Stimulated activated CD4-positive, alpha-beta T cell treated with anti-CD3 and anti-CD28 coated beads, Interleukin-1b, Interleukin-23, amount 100 ng/mL, for 48 hours (primary cell): ENCODE results near the gene ALK.

Experiments
- DNase-seq: peaks from one replicate; pipeline ENCODE4 v3.0.0-alpha.2; 2020

The ALK gene

DNA sequence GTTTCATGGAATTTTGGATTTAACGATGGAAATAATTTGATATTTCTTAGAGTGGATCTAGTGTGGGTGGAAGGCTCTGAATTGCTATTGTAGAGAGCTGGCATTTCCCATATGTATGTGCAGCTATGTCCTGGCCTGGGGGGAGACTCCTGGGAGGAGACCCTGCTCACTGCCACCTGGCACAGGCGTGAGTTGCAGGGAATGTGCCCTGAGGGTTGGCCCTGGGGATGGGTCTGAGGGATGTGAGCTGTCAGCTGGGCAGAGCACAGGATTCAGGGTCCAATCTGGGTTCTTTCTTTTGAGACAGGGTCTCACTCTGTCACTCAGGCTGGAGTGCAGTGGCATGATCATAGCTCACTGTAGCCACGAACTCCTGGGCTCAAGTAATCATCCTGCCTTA lies 686.0 kb downstream of the ALK start:
- no peak for DNase-seq

DNA sequence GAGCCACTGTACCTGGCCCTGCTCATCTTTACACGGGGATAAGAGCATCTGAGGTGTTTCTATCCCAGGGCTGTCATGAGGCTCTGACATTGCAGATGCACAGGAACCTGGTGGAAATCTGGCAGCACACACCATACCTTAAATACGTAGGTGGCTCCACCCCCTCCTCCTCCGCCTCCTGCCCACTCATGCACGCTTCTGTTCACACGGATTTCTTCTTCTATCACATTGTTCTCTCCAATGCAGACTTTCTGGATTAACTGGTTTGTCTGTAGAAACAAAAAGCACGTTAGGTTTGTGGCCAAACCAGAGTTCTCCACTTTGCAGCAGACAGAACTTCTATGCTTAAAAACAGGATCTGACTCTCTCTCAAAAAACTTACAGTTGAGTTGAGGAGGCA lies 688.0 kb downstream of the ALK start:
- no peak for DNase-seq

DNA sequence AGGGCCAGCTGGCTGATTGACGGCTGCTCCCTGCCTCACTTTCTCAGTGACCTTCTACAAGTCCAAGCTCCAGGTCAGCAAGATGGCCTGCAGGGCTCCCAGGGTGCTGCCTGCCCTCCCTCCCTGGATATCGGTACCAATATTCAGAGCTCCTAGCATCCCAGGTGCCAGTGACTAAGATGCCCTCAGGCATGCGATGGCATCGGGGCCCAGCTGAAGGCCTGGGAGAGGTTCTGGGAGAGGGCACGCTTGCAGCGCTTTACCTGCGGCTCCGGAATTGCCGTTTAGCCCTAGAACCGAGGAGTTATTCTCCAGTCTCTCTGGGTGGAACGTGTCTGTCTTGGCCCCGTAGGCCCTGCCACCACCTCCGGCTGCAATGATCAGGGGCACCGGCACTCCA lies 689.3 kb downstream of the ALK start:
- no peak for DNase-seq

DNA sequence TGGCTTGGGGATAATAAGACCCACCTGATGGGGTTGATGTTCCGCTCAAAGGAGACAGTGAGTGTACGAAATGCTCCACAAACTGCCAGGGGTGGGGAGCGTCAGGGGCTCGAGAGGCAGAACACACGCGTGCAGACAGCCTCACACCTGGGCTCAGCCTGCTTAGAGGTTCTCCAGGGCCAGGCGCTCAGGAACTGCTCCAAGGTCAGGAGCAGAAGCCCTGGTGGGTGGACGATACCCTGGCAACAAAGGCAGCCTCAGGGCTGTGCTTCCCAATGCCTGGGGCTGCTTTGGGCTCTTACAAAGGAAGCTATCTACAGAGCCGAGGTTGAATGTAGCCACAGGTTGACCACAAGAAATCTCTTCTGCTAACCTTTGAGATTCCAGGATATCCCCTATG lies 691.7 kb downstream of the ALK start:
- no peak for DNase-seq

GRCh38 chr2:29228947-29229346 lies 692.4 kb downstream of the ALK start:
- no peak for DNase-seq

DNA sequence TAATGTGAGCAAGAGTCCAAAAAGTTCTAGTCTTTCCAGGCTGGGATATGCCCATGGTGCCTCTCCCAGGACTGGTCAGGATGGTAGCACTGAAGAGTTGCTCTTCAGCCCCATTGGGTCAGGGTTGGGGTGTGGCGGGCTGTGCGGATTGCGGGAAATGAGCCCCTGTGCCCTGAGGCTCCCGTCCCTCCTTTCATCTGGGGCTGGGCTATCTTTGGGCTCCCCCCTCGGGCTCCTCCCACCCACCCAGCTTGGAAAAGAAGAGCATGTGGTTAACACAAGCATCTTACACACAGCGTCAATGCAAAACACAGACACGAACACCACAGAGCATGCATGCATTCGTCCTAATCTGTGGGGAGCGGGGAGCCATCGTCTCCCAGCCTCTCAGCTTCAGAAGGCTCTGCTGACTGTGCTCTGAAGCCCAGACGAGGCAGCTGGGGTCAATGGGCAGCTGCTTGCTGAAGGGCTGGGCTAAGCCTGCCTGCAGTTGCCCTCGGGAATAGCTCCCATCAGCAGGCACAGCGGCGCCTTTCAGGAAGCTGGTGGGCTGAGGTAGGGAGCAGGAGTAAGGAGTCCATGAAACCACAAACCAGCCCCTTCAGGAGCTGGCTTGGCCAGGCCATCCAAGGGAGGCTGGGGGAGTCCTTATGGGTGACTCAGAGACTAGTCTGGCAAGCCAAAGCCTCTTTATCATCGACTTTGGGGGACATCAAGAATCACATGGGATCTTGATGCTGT lies 693.3 kb downstream of the ALK start:
- DNase-seq = no peak

- DNase-seq = no peak
Measured at GRCh38 chr2:29226808-29227207, 694.6 kb downstream of the ALK start.

- no peak for DNase-seq
Measured at GRCh38 chr2:29226375-29226774, 695.0 kb downstream of the ALK start.

DNA sequence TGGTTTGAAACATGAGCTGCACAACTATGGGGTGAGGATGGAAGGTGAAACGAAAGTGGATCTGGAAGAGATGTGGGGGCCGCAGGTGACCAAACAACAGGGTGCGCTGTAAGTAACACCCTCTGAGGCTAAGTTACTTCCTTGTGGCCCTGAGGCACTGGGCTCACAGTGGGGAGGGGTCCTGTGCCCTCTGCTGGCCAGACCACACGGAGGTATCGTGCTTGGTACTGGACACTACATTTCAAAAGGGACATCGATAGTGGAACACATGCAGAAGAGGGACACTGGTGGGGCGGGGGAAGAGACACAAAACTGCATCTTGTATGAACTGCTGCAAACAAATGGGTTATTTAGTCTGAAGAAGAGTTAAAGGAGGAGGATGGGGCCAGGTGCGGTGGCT lies 695.6 kb downstream of the ALK start:
- no peak for DNase-seq

DNA sequence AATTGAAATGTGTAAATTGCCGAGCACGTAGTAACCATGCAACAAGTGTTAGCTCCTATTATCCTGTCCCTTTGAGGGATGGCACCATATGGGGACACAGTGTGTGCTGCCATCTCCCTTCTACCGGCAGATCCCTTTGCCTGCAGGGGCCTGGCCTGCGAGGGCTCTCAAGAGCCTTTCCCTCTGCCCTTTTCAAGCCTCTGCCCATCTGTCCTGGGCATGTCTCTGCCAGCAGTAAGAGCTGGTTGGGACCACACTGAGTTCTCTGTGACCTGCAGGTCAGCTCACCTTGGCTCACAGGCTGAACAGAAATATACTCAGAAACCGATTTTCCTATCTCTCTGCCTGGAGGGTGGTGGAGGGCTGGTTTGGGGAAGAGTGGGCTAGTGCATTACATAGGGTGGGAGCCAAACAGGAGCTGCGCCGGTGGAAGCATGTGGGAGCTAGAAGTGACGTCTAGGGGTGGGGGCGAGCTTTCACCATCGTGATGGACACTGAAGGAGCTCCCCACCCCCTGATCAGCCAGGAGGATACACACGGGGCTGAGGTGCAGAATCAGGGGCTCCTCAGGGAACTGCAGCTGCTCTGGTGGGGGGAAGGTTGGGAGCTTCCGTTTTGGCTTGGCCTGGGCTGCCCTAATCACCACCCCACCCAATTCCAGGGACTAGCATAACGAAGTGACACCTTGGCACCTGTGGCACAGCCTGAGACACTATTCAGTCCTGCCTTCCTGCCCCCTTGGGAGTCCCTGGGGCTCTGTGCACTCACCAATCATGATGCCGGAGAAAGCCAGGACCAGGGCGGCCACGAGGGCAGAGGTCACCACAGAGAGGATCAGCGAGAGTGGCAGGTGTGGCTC lies 696.5 kb downstream of the ALK start:
- DNase-seq = no peak

GRCh38 chr2:29223851-29224692 lies 697.3 kb downstream of the ALK start:
- no peak for DNase-seq

GRCh38 chr2:29223257-29223656 lies 698.1 kb downstream of the ALK start:
- no peak for DNase-seq

DNA sequence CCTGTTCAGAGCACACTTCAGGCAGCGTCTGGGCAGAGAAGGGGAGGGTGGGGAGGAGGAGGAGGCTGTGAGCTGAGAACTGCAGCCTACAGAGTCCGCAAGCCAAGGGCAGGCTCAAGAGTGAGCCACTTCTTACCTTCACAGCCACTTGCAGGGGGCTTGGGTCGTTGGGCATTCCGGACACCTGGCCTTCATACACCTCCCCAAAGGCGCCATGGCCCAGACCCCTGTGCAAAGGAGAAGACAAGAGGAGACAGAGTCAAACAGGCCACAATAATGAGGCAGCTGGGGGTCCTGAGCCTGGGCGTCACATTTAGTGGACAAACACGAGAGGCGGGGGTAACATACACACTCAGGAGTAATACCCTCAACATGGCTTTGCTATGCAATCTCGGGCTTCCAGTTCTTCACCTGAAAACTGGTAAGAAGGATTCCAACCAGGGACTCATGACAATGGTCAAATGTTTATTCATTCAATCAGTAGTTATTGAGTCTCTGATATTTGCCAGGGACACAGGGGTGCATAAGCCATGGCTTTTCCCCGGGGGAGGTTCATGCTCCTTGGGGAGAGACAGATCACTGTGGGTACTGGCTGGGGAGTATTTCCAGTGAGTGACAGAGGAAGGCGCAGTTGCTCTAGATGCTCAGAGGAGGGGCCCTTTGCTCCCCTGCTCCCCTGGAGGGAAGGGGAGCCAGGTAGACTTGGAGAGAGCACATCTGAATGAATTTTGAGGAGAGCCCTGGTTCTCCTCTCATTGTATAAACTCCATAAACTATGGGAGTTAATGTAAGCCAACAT lies 698.8 kb downstream of the ALK start:
- DNase-seq = no peak

- no peak for DNase-seq
Measured at GRCh38 chr2:29220506-29221270, 700.7 kb downstream of the ALK start.

DNA sequence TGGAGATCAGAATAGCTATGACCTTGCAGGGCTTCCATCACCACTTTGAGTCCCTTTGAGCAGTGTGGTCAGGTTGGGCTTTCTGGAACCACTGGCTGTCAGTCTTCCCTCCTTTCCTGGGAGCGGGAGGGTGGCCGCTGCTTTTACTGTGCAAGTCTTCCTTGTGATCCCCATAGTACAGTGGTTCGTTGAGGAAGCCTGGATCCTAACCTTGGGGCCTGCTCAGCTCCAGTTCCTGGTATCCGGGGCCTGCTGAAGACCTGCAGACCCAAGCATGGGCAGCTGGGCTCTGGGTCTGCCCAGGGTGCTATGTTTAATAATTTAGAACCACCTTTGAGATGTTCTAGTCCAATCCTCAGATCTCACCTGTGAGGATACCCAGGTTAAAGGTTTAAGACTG lies 702.0 kb downstream of the ALK start:
- DNase-seq = no peak

DNA sequence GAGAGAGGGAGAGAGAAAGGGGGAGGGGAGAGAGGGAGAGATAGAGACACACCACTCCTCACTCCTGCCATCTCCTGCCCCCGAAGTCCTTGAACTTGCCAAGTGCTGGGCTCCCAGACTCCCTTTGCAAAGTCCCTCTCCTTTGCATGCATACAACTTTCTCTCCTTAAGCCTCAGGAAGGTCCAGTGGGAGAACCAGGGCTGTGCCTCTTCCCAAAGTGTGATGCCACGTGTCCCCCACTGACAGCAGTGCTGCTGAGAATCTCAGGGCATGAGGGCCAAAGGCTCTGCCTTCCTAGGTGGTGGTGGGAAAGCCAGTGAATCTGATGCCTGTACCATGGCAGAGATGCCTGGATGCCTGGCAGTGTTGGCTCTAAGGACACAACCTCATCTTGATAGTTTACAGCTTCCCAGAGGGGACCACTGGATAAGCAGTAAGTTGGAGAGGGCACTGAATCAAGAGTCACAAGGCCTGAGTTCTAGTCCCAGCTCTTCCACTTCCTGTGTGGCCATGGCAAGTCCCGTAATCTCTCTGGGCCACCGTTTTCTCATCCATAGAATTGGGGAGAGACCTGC lies 702.7 kb downstream of the ALK start:
- DNase-seq = no peak

DNA sequence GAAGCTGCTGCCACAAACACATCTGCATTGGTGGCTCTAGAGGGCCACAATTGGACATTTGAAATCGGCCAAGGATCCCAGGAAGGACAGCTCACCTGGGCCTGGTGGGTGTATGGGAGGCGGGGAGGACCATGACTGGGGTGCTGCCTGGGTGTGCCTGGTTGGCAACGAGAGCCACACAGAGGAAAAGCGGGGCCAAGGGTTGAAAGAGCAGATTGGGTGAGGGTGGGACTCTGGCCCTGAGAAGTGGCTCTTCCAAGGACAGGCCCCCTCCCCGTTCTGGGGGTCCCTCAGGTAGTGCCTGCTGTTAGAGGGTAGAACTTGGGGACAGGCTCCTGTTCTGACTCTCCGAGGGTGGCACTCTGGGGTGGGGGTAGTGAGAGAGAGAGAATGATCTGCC lies 703.3 kb downstream of the ALK start:
- no peak for DNase-seq

DNA sequence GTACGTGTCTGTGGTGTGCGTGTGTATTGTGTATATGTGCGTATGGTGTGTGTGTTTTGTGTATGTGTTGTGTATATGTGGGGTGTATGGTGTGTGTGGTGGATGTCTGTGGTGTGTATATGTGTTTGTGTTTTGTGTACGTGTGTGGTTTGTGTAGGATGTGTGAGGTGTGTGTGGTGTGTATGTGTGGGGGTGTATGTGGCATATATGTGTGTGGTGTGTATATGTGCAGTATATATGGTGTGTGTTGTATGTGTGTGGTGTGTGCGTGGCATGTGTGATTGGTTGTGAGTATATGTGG lies 704.8 kb downstream of the ALK start:
- no peak for DNase-seq

DNA sequence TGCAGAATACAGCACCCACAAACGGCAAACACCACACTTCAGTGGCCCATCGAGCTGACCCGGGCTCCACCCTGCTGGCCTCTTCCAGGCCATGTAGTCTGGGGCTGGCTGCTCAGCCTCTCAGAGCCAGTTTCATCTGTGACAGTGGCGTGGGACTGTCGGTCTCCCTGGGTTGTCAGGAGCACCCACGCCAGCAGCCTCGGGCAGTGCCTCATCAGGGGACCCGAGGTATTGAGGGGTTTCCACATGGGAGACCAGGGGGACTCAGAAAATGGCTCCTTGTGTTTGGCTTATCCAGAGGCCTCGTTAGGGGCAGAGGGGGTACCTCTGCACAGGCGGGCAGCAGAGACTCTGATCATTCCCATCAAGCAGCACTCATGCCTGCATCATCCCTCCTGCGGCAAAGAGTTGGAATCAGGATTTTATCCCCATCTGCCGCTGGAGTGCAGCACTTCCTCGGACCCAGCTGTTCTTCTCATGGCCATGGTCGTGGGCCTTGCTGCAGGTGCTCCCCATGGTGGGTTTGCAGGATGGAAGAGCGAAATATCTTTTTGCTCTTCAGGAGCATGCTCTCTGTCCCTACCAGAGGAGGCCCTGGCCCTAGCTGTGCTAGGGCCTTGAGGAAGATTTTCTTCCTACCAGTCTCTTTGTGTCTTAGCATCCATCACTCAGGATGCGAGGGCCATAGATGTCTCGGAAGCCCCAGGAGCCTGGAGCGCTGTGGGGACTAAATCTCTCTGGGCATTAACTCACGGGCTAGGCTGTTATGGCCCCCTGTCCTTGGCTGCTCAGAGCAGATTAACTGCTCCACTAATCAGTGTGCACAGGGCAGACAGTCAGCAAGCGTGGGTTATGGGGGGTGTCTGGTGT lies 705.4 kb downstream of the ALK start:
- DNase-seq = no peak

GRCh38 chr2:29215073-29215472 lies 706.3 kb downstream of the ALK start:
- DNase-seq = no peak

DNA sequence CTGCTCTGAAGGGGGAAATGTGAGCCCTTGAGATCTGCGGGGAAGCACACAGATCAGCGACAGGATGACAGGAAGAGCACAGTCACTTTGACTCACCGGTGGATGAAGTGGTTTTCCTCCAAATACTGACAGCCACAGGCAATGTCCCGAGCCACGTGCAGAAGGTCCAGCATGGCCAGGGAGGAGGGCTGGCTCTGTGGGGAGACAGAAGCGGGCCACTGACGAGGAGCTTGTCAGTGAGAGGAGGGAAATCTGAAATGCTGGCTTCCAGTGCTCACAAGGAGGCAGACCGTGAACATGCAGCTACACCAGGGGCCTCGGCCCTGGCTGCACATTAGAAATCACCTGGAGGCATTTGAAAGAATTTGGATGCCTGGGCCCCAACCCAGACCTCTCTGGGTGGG lies 707.5 kb downstream of the ALK start:
- no peak for DNase-seq
